Measurements from ENCODE around the gene HHIP. TPM values are rescaled to one million over a fixed set of nuclear protein-coding genes. Genes with fewer than 3 reads are reported as not detected.

Gene HHIP
- total RNA-seq, 1 experiment from 2014 or later: not detected

DNA sequence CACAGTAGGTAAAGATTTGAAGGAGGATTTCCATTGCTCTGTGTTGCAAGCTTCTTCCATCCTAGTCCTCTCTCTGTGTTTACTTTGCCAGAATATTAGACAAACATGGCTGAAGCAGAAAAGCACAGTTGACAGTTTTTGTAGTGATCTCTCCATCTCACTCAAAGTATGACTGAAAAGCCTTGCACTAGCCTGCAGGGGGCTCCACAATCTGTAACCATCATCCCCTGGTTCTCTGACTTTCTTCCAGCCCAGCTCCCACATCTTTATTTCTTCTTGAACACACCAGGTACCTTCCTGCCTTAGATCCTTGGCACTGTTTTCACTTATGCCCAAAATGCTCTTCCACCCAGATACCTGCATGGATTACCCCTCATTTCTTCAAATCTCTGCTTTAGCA lies 34.1 kb upstream of the HHIP start:
- Histone ChIP-seq H3K4me2 (no peak overlapping the region), H3K9me3 (ENCODE audit: insufficient read depth, low read depth) (no peaks in the 10 kb centered on the region), H3K27ac (no peak overlapping the region), H3K9me2 (ENCODE audit: insufficient read depth) (no peaks in the 10 kb centered on the region), H2AFZ (no peak overlapping the region), H3K4me3 (no peak overlapping the region), H3F3A (ENCODE audit: insufficient read depth, low read depth) (no peaks in the 10 kb centered on the region), H3K36me3 (ENCODE audit: low read depth) (no peaks in the 10 kb centered on the region), H4K20me1 (ENCODE audit: insufficient read depth) (no peaks in the 10 kb centered on the region), H3K4me1 (replicated peaks; ENCODE audit: insufficient read depth) (no peaks in the 10 kb centered on the region), H3K79me2 (ENCODE audit: low read depth) (no peaks in the 10 kb centered on the region), H3K27me3 (ENCODE audit: insufficient read depth, low read depth) (no peaks in the 10 kb centered on the region)
- ChIA-PET POLR2A (ENCODE audit: unreplicated experiment) (no interaction called here), CTCF (no interaction called here)
- TF ChIP-seq, protein P1, sequence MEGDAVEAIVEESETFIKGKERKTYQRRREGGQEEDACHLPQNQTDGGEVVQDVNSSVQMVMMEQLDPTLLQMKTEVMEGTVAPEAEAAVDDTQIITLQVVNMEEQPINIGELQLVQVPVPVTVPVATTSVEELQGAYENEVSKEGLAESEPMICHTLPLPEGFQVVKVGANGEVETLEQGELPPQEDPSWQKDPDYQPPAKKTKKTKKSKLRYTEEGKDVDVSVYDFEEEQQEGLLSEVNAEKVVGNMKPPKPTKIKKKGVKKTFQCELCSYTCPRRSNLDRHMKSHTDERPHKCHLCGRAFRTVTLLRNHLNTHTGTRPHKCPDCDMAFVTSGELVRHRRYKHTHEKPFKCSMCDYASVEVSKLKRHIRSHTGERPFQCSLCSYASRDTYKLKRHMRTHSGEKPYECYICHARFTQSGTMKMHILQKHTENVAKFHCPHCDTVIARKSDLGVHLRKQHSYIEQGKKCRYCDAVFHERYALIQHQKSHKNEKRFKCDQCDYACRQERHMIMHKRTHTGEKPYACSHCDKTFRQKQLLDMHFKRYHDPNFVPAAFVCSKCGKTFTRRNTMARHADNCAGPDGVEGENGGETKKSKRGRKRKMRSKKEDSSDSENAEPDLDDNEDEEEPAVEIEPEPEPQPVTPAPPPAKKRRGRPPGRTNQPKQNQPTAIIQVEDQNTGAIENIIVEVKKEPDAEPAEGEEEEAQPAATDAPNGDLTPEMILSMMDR (conservative IDR thresholded peaks at IDR 0.05): peak; percentile 27; the same call in 1 of the 2 replicates
- TF ChIP-seq EZH2 (IDR thresholded peaks at IDR 0.05; ENCODE audit: low read depth): no peak
- intact Hi-C loops (cut with micrococcal nuclease; ENCODE audit: unreplicated experiment): no loop called here
- DNase-seq: no peak
- BruUV-seq (replicated peaks): no TSS peak

- H3K79me2 ChIP-seq (ENCODE audit: low read depth): no peaks in the 10 kb centered on the region
- no peaks in the 10 kb centered on the region for H3K9me3 ChIP-seq (ENCODE audit: insufficient read depth, low read depth)
- no peak for DNase-seq
- ChIA-PET CTCF (no interaction called here), POLR2A (ENCODE audit: unreplicated experiment) (no interaction called here)
- H3K27ac ChIP-seq: no peak overlapping the region
- no peaks in the 10 kb centered on the region for H3F3A ChIP-seq (ENCODE audit: insufficient read depth, low read depth)
- H3K4me1 ChIP-seq (replicated peaks; ENCODE audit: insufficient read depth): no peaks in the 10 kb centered on the region
- H2AFZ ChIP-seq: no peak overlapping the region
- no peaks in the 10 kb centered on the region for H4K20me1 ChIP-seq (ENCODE audit: insufficient read depth)
- no peak overlapping the region for H3K4me3 ChIP-seq
- no TSS peak for BruUV-seq (replicated peaks)
- no peaks in the 10 kb centered on the region for H3K36me3 ChIP-seq (ENCODE audit: low read depth)
- no peaks in the 10 kb centered on the region for H3K9me2 ChIP-seq (ENCODE audit: insufficient read depth)
- intact Hi-C loops (cut with micrococcal nuclease; ENCODE audit: unreplicated experiment): no loop called here
- no peaks in the 10 kb centered on the region for H3K27me3 ChIP-seq (ENCODE audit: insufficient read depth, low read depth)
- TF ChIP-seq EZH2 (IDR thresholded peaks at IDR 0.05; ENCODE audit: low read depth): no peak
- TF ChIP-seq, protein P1 (conservative IDR thresholded peaks at IDR 0.05): no peak
- no peak overlapping the region for H3K4me2 ChIP-seq
Measured at GRCh38 chr4:144614850-144615585, 30.9 kb upstream of the HHIP start.

DNA sequence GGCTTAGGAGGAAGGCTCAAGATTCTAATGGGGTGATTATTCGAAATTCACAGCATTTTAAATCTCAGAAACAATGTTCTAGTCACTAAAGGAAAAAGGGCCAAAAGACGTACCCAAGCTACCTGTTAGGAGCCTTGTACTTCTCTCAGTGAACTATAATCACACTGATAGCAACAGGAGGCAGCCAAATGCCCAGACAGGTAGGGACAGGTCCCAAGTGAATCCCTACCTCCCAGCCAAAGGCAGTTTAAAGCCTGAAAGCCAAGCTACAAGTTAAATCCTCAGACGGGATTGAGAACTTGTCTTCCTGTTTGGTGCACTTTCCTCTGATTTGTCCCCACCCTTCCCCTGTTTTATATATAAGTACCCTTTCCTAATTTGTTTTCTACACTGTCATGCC lies 24.3 kb upstream of the HHIP start:
- Histone ChIP-seq H3K79me2 (ENCODE audit: low read depth) (no peaks in the 10 kb centered on the region), H3K4me1 (replicated peaks; ENCODE audit: insufficient read depth) (no peaks in the 10 kb centered on the region), H3K36me3 (ENCODE audit: low read depth) (no peaks in the 10 kb centered on the region), H3K27ac (no peak overlapping the region), H3K9me3 (ENCODE audit: insufficient read depth, low read depth) (no peaks in the 10 kb centered on the region), H3K4me2 (no peak overlapping the region), H4K20me1 (ENCODE audit: insufficient read depth) (no peaks in the 10 kb centered on the region), H3K4me3 (no peak overlapping the region), H2AFZ (no peak overlapping the region), H3F3A (ENCODE audit: insufficient read depth, low read depth) (no peaks in the 10 kb centered on the region), H3K9me2 (ENCODE audit: insufficient read depth) (no peaks in the 10 kb centered on the region), H3K27me3 (ENCODE audit: insufficient read depth, low read depth) (no peaks in the 10 kb centered on the region)
- intact Hi-C loops (cut with micrococcal nuclease; ENCODE audit: unreplicated experiment): no loop called here
- no peak for DNase-seq
- POLR2A ChIA-PET (ENCODE audit: unreplicated experiment): no interaction called here
- CTCF ChIA-PET: no interaction called here
- BruUV-seq (replicated peaks): no TSS peak
- TF ChIP-seq EZH2 (IDR thresholded peaks at IDR 0.05; ENCODE audit: low read depth): no peak
- TF ChIP-seq, protein P1 (conservative IDR thresholded peaks at IDR 0.05): no peak
